GM10847 (cell line): ENCODE measurements around the gene ATP6AP1.

Experiments
- POLR2A ChIP-seq: IDR thresholded peaks from 2 replicates; pipeline ENCODE4 v1.6.1; 2011; ENCODE audit not compliant: insufficient read length; ENCODE audit errors: extremely low read depth

Gene ATP6AP1

DNA sequence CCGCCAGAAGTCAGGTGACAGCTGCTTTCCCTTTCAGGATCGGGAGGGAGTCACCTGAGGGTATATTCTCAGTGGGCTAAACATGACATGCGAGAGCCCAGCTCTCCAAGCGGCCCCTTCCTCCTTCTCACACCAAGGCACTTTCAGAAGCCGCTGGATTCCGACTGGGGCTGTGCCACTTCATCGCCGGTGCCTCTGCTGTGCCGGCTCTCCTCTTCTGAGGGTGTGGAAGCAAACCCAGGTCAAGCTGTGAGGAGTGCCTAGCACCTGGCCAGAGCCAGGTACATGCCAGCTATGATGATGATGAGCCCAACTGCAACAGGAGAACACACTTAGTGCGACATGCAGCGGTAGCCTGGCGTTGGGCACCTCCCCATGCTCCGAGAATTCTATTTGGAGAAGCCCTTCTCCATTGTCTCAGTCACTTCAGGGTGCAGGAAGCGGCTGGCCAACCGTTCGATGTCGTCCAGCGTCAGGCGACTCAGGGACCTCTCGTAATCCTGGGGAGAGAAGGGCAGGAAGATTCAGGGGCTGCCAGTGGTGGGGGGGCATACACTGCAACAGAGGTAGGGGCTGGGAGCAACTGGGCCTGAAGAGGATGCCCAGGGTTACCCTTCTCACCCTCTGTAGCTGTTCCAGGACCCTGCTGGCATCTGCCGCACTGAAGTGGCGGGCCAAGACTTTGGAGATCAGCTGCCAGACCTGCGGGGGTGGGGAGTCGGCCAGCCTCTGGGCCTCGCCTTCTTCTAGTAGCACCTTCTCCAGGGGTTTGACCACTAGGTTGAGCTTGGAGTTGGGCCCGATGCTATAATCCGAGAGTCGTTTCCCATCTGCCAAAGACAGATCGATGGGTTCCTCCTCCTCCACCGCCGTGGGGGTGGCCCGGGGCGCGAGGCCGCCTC, 56.9 kb downstream of the ATP6AP1 start:
- no peak for TF ChIP-seq POLR2A

DNA sequence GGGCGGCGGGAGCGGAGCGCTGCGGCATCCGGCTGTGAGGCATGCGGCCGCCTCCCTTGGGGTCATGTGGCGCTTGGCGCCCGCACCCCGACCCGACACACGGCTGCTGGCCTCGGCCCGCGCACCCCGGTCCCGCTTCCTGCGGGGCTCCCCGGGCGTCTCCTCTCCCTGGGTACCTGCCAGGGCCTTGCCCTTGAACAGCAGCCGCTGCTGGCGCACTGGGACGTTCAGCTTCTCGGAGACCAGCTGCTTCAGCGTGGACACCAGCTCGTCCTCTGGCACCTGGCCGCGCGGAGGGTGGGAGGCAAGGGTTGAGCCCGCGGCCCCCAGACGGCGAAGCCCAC, 57.5 kb downstream of the ATP6AP1 start:
- TF ChIP-seq POLR2A = no peak
